ENCODE measurements around the gene CELA2A. TPM values are rescaled to one million over a fixed set of nuclear protein-coding genes. Genes with fewer than 3 reads are reported as not detected.
"Not testable (repeated sequence)": the region's sequence is repeated elsewhere in the genome, so short reads cannot be mapped to it uniquely, and the experiment has no call there.

CELA2A gene
- polyA plus RNA-seq, 1 of the 3 experiments (the other 2 are of a cell fraction), result not detected

GRCh38 chr1:15433471-15433870, 23.1 kb upstream of the CELA2A start:
- peaks cover 3% of the 10 kb centered on the region for H3F3A ChIP-seq (replicated peaks; ENCODE audit: insufficient read depth)
- POLR2A ChIA-PET, result no interaction called here
- H3K4me1 ChIP-seq (ENCODE audit: control insufficient read depth in 1 of 2, insufficient read depth in 2 of 2, low read depth in 1 of 2, low read length in 1 of 2), result no peaks in the 10 kb centered on the region
- CTCF ChIA-PET, result interaction anchor here (4.4 to 4.6 kb wide), 3 partner anchors 22 to 129 kb away, joined by 26 to 35 read pairs (median 30); partner anchors contain the start of gene EFHD2
- H3K36me3 ChIP-seq (replicated peaks in 1 of 2; ENCODE audit: control insufficient read depth in 1 of 2, insufficient read depth in 2 of 2, low read length in 1 of 2), result peaks cover 0 to 7% of the 10 kb centered on the region in 2 experiments
- no peak overlapping the region for H3K4me2 ChIP-seq
- H3K27ac ChIP-seq (ENCODE audit: low read depth in 2 of 2, low read length in 1 of 2), result no peak overlapping the region
- no peaks in the 10 kb centered on the region for H3K27me3 ChIP-seq (ENCODE audit: insufficient read depth)
- H4K20me1 ChIP-seq (ENCODE audit: insufficient read depth), result no peaks in the 10 kb centered on the region
- H2AFZ ChIP-seq (ENCODE audit: low read depth), result no peak overlapping the region
- no peak overlapping the region for H3K4me3 ChIP-seq (ENCODE audit: low read depth in 2 of 2, low read length in 1 of 2)
- H3K79me2 ChIP-seq (ENCODE audit: insufficient read depth), result no peaks in the 10 kb centered on the region
- no peak overlapping the region for H3K9ac ChIP-seq
- TF ChIP-seq IRF3 (IDR thresholded peaks at IDR 0.05; ENCODE audit: low read depth, low read length) (no peak), JUND (IDR thresholded peaks at IDR 0.05) (no peak), FOXJ3 (CRISPR knock-in tag; IDR thresholded peaks at IDR 0.05) (no peak), CHD2 (IDR thresholded peaks at IDR 0.05; ENCODE audit: low read length, partially characterized antibody) (no peak), RFX5 (IDR thresholded peaks at IDR 0.05; ENCODE audit: low read length) (no peak), RAD21 (IDR thresholded peaks at IDR 0.05; ENCODE audit: low read length) (no peak), SMC3 (IDR thresholded peaks at IDR 0.05; ENCODE audit: low read depth, low read length) (no peak), MEF2A (IDR thresholded peaks at IDR 0.05; ENCODE audit: borderline replicate concordance, low read depth) (no peak), GABPA (IDR thresholded peaks at IDR 0.05; ENCODE audit: low read depth) (no peak), TCF12 (IDR thresholded peaks at IDR 0.05) (no peak), NRF1 (IDR thresholded peaks at IDR 0.05; ENCODE audit: low read depth, low read length) (no peak), TAF1 (IDR thresholded peaks at IDR 0.05; ENCODE audit: borderline replicate concordance, low read depth, low read length) (no peak), FOSL2 (IDR thresholded peaks at IDR 0.05; ENCODE audit: borderline replicate concordance, low read depth) (no peak), POLR2AphosphoS5 (IDR thresholded peaks at IDR 0.05; ENCODE audit: low read depth, low read length) (no peak), TEAD4 (IDR thresholded peaks at IDR 0.05; ENCODE audit: borderline replicate concordance, insufficient read depth) (no peak)
- peak; percentile 16 for DNase-seq
- no peaks in the 10 kb centered on the region for H3K9me2 ChIP-seq
- WGBS (ENCODE audit: low lambda C conversion rate), result 93% methylated on average over 8 of the region's 9 CpGs
- H3K9me3 ChIP-seq, result no peaks in the 10 kb centered on the region

- H3K4me1 ChIP-seq (ENCODE audit: control insufficient read depth in 1 of 2, insufficient read depth in 2 of 2, low read depth in 1 of 2, low read length in 1 of 2); H3K79me2 ChIP-seq (ENCODE audit: insufficient read depth); H3K27ac ChIP-seq (ENCODE audit: low read depth in 2 of 2, low read length in 1 of 2); H3K9me3 ChIP-seq; H3K27me3 ChIP-seq (ENCODE audit: insufficient read depth); H2AFZ ChIP-seq (ENCODE audit: low read depth); H3K4me2 ChIP-seq; H3K9me2 ChIP-seq; POLR2A ChIA-PET; DNase-seq; H4K20me1 ChIP-seq (ENCODE audit: insufficient read depth); H3K9ac ChIP-seq; H3K36me3 ChIP-seq (replicated peaks in 1 of 2; ENCODE audit: control insufficient read depth in 1 of 2, insufficient read depth in 2 of 2, low read length in 1 of 2); H3F3A ChIP-seq (replicated peaks; ENCODE audit: insufficient read depth); H3K4me3 ChIP-seq (ENCODE audit: low read depth in 2 of 2, low read length in 1 of 2): not testable (repeated sequence)
- CTCF ChIA-PET, result interaction anchor here (4.4 to 4.6 kb wide), 2 partner anchors 111 to 131 kb away, joined by 26 to 30 read pairs; no protein-coding TSS in a partner anchor
- WGBS (ENCODE audit: low lambda C conversion rate), result 70% methylated on average over 7 of the region's 8 CpGs
Observed at GRCh38 chr1:15434739-15435138, 21.8 kb upstream of the CELA2A start.

Measured in SK-N-SH (cell line).